ENCODE data around the gene DYNC1I1. TPM values are rescaled to one million over a fixed set of nuclear protein-coding genes. Genes with fewer than 3 reads are reported as not detected.

Gene DYNC1I1
- total and polyA plus RNA-seq, 2 experiments from 2014 or later, result 20.6 to 24.4 TPM

DNA sequence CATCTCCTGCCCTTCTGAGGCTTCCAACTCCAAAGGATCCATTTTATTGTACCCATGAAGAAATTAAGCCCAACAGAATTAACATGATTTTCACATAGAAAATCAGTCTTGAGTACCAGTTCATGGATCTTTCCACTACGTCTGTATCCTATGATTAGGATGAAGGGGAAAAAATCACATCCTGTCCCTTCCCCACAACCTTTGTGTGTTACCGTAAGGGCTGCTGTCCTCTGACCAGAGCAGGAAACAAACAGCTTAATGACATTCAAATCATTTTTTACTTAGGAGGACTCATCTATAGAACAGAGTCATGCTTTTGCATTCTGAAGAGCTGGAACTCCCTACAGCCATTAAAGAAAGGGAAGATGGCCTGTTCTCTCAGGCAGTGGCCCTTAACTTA lies 241.5 kb downstream of the DYNC1I1 start:
- Histone ChIP-seq H3K4me3 (no peak overlapping the region), H3K36me3 (no peaks in the 10 kb centered on the region), H3K4me1 (ENCODE audit: low read depth) (no peaks in the 10 kb centered on the region), H3K9me3 (ENCODE audit: low read depth) (no peaks in the 10 kb centered on the region), H3K27ac (no peak overlapping the region), H3K27me3 (no peaks in the 10 kb centered on the region)
- DNase-seq (ENCODE audit: low read depth in 1 of 2, low spot score in 1 of 2), result no peak
- TF ChIP-seq, protein P1, sequence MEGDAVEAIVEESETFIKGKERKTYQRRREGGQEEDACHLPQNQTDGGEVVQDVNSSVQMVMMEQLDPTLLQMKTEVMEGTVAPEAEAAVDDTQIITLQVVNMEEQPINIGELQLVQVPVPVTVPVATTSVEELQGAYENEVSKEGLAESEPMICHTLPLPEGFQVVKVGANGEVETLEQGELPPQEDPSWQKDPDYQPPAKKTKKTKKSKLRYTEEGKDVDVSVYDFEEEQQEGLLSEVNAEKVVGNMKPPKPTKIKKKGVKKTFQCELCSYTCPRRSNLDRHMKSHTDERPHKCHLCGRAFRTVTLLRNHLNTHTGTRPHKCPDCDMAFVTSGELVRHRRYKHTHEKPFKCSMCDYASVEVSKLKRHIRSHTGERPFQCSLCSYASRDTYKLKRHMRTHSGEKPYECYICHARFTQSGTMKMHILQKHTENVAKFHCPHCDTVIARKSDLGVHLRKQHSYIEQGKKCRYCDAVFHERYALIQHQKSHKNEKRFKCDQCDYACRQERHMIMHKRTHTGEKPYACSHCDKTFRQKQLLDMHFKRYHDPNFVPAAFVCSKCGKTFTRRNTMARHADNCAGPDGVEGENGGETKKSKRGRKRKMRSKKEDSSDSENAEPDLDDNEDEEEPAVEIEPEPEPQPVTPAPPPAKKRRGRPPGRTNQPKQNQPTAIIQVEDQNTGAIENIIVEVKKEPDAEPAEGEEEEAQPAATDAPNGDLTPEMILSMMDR (IDR thresholded peaks at IDR 0.05; ENCODE audit: low read depth, low read length), result no peak

DNA sequence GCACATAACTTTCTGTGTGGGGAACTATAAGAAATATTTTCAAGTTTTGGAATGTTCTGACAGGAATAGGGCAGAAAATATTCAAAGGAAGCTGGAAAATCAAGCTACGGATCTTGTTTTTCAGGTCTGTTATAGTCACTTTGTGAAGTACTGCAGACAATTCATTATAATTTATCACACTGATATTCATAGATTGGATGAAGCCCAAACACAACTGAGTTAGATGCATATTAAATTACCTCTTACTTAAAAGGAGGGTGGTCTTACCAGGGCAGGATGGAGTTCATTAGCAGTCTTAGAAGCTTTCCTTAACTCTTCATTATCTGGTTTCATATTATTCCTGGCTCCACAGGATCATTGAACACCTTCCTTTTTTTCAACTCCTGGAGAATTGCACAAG lies 242.3 kb downstream of the DYNC1I1 start:
- H3K4me1 ChIP-seq (ENCODE audit: low read depth), result no peaks in the 10 kb centered on the region
- no peak overlapping the region for H3K4me3 ChIP-seq
- H3K36me3 ChIP-seq, result no peaks in the 10 kb centered on the region
- TF ChIP-seq, protein P1 (IDR thresholded peaks at IDR 0.05; ENCODE audit: low read depth, low read length), result no peak
- H3K27ac ChIP-seq, result no peak overlapping the region
- H3K9me3 ChIP-seq (ENCODE audit: low read depth), result no peaks in the 10 kb centered on the region
- H3K27me3 ChIP-seq, result no peaks in the 10 kb centered on the region
- no peak for DNase-seq (ENCODE audit: low read depth in 1 of 2, low spot score in 1 of 2)

DNA sequence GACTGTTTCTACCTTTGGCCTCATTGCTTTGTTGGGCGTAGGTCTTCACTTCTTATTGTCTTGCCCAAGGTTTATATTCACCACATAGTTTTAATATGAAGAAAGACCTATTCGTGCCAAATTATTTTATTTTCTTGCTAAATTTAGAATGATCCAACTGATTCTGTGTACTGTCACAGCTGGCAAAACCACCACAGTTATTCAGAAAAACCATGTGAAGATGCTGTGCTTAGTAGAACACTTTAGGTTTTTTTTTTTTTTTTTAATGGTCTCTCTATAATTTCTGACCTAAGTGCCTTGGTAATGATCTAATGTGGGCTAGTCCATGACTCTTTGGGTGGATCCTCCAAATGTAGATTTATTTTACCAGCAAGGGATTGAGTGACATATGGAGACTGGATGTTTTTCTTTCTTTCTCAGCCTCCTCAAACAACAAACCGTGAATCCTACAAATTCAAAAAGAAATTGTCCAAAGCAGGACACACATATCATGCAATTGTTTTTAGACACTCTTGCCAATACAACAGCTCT lies 243.8 kb downstream of the DYNC1I1 start:
- Histone ChIP-seq H3K4me3 (no peak overlapping the region), H3K36me3 (peaks cover under 1% of the 10 kb centered on the region), H3K4me1 (ENCODE audit: low read depth) (no peaks in the 10 kb centered on the region), H3K27me3 (no peaks in the 10 kb centered on the region), H3K27ac (no peak overlapping the region), H3K9me3 (ENCODE audit: low read depth) (no peaks in the 10 kb centered on the region)
- TF ChIP-seq, protein P1 (IDR thresholded peaks at IDR 0.05; ENCODE audit: low read depth, low read length), result no peak
- no peak for DNase-seq (ENCODE audit: low read depth in 1 of 2, low spot score in 1 of 2)

DNA sequence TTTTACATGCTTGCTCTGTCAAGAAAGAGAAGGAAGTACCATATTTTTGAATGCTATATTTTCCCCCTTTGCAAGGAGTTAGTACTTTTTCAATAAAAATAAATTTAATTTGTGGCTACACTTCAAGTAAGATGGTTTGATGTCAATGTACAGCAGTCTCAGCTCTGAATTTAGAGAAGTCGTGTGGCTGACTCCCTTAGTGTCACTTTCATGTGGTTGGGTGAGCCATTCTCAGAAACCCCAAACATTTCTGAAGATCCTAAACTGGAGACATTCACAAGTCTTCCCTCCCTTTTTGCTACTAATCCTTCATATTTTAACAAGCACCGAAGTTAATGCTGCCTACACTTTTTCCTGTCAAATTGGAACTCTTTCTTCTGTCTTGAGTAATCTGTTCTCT lies 244.4 kb downstream of the DYNC1I1 start:
- no peak for DNase-seq (ENCODE audit: low read depth in 1 of 2, low spot score in 1 of 2)

DNA sequence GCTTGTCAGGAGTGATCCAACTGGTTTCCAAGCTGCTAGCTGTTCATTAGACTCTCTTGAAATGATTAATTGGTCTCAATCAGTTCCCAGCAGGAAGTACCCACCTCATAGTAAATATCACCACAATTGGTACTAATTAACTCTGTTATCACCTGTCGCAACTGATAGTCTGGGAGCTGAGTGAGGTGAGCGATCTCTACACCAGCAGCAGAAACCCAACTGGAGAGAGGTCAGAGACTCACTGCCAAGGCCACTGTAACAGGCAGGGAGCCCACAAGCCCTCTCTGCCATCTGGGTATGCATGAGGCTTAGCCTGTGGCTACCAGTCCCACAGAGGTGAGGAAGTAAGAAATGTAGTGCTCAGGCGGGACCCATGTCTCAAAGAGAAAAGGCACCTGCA lies 245.5 kb downstream of the DYNC1I1 start:
- TF ChIP-seq, protein P1 (IDR thresholded peaks at IDR 0.05; ENCODE audit: low read depth, low read length), result no peak
- H3K27ac ChIP-seq, result no peak overlapping the region
- H3K4me1 ChIP-seq (ENCODE audit: low read depth), result no peaks in the 10 kb centered on the region
- no peak for DNase-seq (ENCODE audit: low read depth in 1 of 2, low spot score in 1 of 2)
- no peak overlapping the region for H3K4me3 ChIP-seq
- peaks cover 4% of the 10 kb centered on the region for H3K36me3 ChIP-seq
- no peaks in the 10 kb centered on the region for H3K27me3 ChIP-seq
- H3K9me3 ChIP-seq (ENCODE audit: low read depth), result no peaks in the 10 kb centered on the region

More for the DNA sequence above, 244.4 kb downstream of the DYNC1I1 start:
- peaks cover 4% of the 10 kb centered on the region for H3K36me3 ChIP-seq
- TF ChIP-seq, protein P1 (IDR thresholded peaks at IDR 0.05; ENCODE audit: low read depth, low read length), result no peak
- H3K4me1 ChIP-seq (ENCODE audit: low read depth), result no peaks in the 10 kb centered on the region
- H3K9me3 ChIP-seq (ENCODE audit: low read depth), result no peaks in the 10 kb centered on the region
- no peak overlapping the region for H3K4me3 ChIP-seq
- H3K27ac ChIP-seq, result no peak overlapping the region
- H3K27me3 ChIP-seq, result no peaks in the 10 kb centered on the region
